ENCODE measurements around the gene TMPRSS7. TPM values are rescaled to one million over a fixed set of nuclear protein-coding genes. Genes with fewer than 3 reads are reported as not detected.

Gene TMPRSS7
- total RNA-seq, 1 donor = not detected

DNA sequence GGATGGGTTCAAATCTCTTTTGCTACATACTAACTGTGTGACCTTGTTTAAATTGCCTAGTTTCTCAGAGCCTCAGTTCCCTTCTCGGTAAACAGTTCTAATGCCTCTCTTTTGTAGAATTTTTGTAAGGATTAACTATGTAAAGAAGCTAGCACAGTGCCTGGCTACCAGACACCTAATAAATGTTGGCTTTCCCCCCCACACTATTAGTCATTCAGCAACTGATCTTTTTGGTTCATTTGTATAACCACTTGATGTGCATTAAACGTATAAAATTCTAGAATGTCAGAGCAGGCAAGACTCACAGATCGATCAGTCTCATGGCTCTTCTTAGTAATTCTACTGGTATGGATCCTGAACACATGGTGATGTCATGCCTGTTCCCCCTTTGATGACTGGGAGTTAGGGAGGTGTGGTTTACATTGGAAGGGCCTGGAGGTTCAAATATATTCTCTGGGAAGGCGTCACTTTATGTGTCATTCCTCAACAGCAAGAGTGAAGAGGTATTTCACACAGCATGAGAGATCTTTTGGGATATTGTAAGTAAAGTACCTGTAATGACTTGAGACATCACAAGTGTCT lies 29.4 kb upstream of the TMPRSS7 start:
- Histone ChIP-seq H3K27me3 (ENCODE audit: insufficient read depth, low read length) (peaks cover 7% of the 10 kb centered on the region), H3K9me3 (ENCODE audit: low read depth, low read length) (no peaks in the 10 kb centered on the region), H3K4me3 (ENCODE audit: low read length) (no peak overlapping the region), H3K4me1 (ENCODE audit: insufficient read depth, low read length) (peaks cover 6% of the 10 kb centered on the region)

DNA sequence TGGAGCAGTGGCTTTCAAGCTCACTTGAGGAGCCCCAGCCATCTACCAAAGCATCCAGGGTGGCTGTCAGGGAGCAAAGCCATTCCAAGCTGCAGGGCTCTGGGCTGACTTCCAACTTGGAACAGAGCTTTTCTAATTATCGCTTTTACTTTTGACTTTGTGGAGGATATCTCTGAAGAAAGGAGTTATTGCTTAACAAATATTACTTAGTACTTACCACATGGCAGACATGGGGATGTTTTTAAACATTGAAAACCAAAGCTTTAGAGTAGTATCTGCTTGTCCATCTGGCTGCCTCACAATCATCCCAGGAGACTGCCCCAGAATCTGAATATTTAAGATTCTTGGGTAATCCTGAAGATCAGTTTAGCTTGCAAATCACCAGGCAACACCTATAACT lies 26.9 kb upstream of the TMPRSS7 start:
- no peaks in the 10 kb centered on the region for H3K27me3 ChIP-seq (ENCODE audit: insufficient read depth, low read length)
- no peak overlapping the region for H3K4me3 ChIP-seq (ENCODE audit: low read length)
- H3K4me1 ChIP-seq (ENCODE audit: insufficient read depth, low read length) = peaks cover 2% of the 10 kb centered on the region

DNA sequence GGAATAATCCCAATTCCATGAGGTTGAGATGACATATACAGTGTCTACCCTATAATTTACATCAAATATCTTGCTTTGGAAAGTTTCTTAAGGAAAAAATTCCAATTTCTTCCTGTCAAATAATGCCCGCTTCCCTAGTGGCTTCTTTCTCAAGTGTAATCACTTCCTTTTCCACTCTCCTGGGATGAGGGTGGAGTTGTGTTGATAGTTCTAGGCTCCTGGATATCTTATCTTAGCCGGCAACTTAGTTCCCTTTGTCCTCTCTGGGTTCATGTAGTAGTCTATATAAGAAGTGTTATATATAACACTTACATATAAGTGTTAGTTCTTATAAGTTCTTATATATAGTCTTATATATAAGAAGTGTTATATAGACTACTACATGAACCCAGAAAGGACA lies 24.9 kb upstream of the TMPRSS7 start:
- Histone ChIP-seq H3K4me1 (ENCODE audit: insufficient read depth, low read length) (peaks cover 12% of the 10 kb centered on the region), H3K27me3 (ENCODE audit: insufficient read depth, low read length) (no peaks in the 10 kb centered on the region), H3K4me3 (ENCODE audit: low read length) (no peak overlapping the region), H3K9me3 (ENCODE audit: low read depth, low read length) (no peaks in the 10 kb centered on the region)

More for the DNA sequence above, 26.9 kb upstream of the TMPRSS7 start:
- H3K9me3 ChIP-seq (ENCODE audit: low read depth, low read length) = no peaks in the 10 kb centered on the region

DNA sequence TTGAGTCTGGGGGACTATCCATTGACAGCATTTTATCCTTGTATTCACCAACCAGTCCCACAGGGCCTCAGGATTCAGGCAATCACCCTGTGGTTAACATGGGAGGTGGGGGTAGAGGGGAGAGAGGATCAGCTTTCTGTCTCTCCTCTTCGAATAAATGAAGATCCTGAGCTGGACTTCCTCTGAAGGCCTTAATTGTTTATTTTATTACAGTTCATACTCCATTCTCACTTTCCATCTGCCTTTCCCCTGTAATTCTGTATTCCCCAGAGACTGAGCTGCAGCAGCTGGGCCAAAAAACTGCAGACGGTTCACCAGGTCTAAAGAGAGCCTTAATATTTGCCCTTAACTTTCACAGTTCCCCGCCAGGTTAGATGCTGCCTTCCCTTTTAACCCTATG lies 23.9 kb upstream of the TMPRSS7 start:
- peaks cover 12% of the 10 kb centered on the region for H3K4me1 ChIP-seq (ENCODE audit: insufficient read depth, low read length)
- no peaks in the 10 kb centered on the region for H3K27me3 ChIP-seq (ENCODE audit: insufficient read depth, low read length)
- H3K9me3 ChIP-seq (ENCODE audit: low read depth, low read length) = no peaks in the 10 kb centered on the region
- H3K4me3 ChIP-seq (ENCODE audit: low read length) = no peak overlapping the region

DNA sequence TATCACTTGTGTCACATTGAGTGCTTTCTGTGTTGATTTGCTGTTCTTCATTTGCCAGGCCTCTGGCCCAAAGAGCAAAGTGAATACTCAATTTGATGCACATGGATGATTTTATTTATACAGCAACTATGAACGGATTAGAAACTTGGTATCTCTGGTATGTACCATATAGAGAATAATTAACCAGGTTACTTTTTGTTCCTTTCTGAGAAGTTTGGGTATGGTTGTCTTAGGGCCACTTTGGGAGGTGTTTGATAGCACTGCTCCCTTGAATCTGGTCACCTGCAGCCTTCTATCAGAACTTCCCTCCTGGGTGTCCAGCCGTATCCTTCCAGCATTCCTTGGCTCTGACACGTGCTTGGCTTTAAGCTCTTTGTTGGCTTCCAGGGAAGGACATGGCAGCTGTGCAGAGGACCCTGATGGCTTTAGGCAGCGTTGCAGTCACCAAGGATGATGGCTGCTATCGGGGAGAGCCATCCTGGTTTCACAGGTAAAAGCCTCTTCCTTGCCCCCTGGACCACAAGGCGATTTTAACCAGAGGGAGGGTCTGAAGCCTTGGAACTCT lies 23.1 kb upstream of the TMPRSS7 start:
- Histone ChIP-seq H3K9me3 (ENCODE audit: low read depth, low read length) (no peaks in the 10 kb centered on the region), H3K4me1 (ENCODE audit: insufficient read depth, low read length) (peaks cover 12% of the 10 kb centered on the region), H3K4me3 (ENCODE audit: low read length) (no peak overlapping the region), H3K27me3 (ENCODE audit: insufficient read depth, low read length) (no peaks in the 10 kb centered on the region)

DNA sequence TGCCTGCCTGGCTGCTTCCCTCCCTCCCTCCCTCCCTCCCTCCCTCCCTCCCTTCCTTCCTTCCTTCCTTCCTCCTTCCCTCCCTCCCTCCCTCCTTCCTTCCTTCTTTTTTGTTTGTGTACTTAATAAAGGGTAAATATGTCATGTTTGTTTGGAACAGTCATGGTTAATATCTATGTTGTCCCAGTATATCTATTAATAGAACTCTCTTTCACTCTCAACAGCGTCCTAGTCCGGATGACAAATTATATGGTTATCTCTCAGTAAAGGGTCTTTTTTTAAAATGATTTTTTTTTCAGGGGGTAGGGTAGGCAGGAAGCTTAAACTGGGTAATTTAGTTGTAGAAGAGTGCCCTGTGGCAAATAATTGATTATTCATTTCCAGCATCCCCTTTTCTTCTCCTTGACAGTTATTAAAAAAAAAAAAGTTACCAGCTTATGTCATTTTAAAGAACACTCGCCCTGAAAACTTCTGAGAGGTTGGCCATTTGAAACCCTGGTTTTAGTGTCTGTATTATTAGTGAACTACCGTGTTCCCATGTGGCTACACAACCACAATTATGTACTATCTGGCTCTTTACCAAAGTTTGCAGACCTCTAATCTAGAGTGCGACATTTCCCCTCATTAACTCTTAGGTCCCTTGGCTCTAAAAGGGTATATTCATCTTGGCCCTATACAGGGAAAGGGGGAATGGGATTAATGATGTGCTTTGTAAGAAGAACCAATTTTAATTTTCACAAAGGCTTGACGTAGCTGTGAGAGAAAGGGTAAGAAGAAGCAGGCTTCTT lies 22.1 kb upstream of the TMPRSS7 start:
- H3K4me1 ChIP-seq (ENCODE audit: insufficient read depth, low read length) = peaks cover 12% of the 10 kb centered on the region

DNA sequence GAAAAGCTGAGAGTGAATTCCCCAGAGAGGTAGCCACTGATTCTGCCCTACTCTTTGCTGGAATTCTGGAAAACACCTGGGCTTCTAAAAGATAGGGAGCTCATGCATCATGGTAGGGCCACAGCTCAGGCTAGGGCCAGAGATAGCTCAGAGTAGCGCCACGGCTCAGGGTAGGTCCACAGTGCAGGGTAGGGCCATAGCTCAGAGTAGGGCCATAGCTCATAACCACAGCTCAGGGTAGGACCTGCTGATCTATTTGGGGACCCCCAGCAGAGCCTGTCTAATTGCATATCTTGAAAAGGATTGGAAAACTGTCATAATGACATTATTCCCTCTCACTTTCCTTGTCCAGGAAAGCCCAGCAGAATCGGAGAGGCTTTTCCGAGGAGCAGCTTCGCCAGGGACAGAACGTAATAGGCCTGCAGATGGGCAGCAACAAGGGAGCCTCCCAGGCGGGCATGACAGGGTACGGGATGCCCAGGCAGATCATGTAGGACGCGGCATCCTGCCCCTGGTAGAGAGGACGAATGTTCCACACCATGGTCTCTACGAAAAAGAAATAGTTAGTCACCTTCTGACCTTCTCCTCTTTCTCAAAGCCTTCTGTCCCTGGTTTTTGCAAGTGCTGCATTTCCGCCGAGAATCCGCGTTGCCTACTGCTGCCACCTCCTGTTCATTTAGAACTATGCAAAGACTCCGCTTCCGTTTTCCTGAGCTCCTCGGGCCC lies 21.3 kb upstream of the TMPRSS7 start:
- H3K27me3 ChIP-seq (ENCODE audit: insufficient read depth, low read length) = no peaks in the 10 kb centered on the region
- no peaks in the 10 kb centered on the region for H3K9me3 ChIP-seq (ENCODE audit: low read depth, low read length)
- H3K4me1 ChIP-seq (ENCODE audit: insufficient read depth, low read length) = peaks cover 12% of the 10 kb centered on the region
- H3K4me3 ChIP-seq (ENCODE audit: low read length) = no peak overlapping the region

More for the DNA sequence above, 22.1 kb upstream of the TMPRSS7 start:
- Histone ChIP-seq H3K27me3 (ENCODE audit: insufficient read depth, low read length) (no peaks in the 10 kb centered on the region), H3K4me3 (ENCODE audit: low read length) (no peak overlapping the region), H3K9me3 (ENCODE audit: low read depth, low read length) (no peaks in the 10 kb centered on the region)

DNA sequence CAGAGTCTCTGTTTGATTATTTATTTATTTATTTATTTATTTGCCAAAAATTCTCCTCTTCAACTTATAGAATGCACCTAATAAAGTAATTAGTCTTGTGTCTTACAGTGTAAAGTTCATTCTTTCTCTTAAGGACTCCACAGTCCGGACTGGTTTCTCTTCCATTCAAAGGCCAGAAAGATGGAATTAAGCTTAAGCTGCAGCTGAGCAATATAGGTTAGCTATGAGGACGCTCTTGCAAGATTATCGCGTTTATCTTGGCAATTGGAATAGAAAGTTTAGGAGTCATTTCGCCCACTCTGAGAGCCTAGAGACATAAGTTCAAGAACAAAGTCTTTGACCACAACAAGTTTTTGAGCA lies 20.8 kb upstream of the TMPRSS7 start:
- no peaks in the 10 kb centered on the region for H3K9me3 ChIP-seq (ENCODE audit: low read depth, low read length)
- peaks cover 12% of the 10 kb centered on the region for H3K4me1 ChIP-seq (ENCODE audit: insufficient read depth, low read length)
- H3K4me3 ChIP-seq (ENCODE audit: low read length) = no peak overlapping the region
- H3K27me3 ChIP-seq (ENCODE audit: insufficient read depth, low read length) = no peaks in the 10 kb centered on the region

DNA sequence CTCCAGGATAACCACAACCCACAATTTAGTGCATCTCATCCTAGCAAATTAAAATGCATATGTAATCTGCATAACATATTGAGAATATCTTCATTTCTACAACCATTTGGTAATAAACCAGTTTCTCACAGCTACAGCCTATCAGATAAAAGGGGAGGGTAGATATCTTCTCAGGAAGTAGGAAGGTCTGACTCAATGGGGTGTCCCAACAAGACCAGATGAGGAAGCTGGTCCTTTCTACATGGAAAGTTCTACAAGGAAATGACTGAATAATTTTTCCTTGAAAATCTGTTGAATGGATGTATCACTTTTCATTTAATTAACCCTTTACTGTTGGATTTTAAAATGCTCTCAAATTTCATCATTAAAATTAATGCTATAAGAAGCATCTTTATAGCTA lies 17.4 kb upstream of the TMPRSS7 start:
- Histone ChIP-seq H3K4me1 (ENCODE audit: insufficient read depth, low read length) (peaks cover 12% of the 10 kb centered on the region), H3K9me3 (ENCODE audit: low read depth, low read length) (no peaks in the 10 kb centered on the region), H3K27me3 (ENCODE audit: insufficient read depth, low read length) (no peaks in the 10 kb centered on the region), H3K4me3 (ENCODE audit: low read length) (no peak overlapping the region)

DNA sequence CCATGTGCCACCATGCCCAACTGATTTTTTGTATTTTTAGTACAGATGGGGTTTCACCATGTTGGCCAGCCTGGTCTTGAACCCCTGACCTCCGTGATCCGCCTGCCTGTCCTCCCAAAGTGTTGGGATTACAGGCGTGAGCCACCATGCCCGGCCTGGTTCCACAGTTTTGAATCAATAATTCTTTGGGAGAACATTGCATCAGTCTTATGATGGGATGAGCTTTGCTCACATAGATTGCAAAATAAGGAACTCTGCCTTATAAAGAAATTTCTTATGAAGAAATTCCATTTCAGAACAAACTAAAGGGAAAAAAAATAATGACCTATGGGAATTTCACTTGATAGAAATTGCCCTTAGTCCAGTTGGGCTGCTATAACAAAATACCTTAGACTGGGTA lies 15.8 kb upstream of the TMPRSS7 start:
- H3K9me3 ChIP-seq (ENCODE audit: low read depth, low read length) = no peaks in the 10 kb centered on the region
- H3K27me3 ChIP-seq (ENCODE audit: insufficient read depth, low read length) = no peaks in the 10 kb centered on the region
- H3K4me3 ChIP-seq (ENCODE audit: low read length) = no peak overlapping the region
- H3K4me1 ChIP-seq (ENCODE audit: insufficient read depth, low read length) = peaks cover 7% of the 10 kb centered on the region

DNA sequence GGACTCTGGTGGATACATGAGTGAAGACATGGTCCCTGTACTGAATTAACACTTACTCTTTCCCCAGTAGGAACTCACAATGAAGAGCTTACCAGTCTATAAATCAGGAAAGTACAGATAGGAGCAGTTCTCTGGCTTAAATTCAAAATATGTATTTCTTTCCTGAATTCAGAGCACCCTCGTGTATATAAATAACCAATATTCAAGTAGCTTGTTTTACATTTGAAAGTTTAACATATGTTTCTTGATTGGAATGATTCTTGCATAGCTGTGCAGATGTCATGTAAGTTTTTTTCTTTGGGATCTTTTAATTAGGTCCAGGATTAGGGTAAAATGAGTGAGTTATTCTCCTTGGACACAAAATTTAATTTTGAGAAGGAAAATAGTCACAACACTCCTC lies 14.8 kb upstream of the TMPRSS7 start:
- Histone ChIP-seq H3K4me1 (ENCODE audit: insufficient read depth, low read length) (no peaks in the 10 kb centered on the region), H3K9me3 (ENCODE audit: low read depth, low read length) (no peaks in the 10 kb centered on the region), H3K4me3 (ENCODE audit: low read length) (no peak overlapping the region), H3K27me3 (ENCODE audit: insufficient read depth, low read length) (no peaks in the 10 kb centered on the region)

DNA sequence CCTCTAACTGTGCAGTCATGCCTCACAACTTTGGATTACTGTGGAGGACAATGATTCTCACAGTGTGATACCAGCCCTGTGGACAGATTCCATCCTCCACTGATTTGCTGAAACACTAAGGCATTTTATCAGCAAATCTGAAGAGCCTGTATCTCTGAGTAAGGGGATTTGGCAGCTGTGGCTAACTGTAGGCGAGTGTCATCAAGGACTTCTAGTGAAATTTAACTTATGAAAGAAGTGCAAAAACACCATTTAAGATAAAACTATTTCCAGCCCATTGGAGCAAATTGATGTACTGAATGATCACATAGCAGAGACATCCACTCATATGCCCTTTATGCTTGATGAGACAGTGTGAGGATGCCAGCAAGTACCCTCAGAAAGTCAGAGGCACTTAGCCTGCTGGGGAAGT lies 13.9 kb upstream of the TMPRSS7 start:
- no peak overlapping the region for H3K4me3 ChIP-seq (ENCODE audit: low read length)
- H3K9me3 ChIP-seq (ENCODE audit: low read depth, low read length) = no peaks in the 10 kb centered on the region
- no peaks in the 10 kb centered on the region for H3K4me1 ChIP-seq (ENCODE audit: insufficient read depth, low read length)
- H3K27me3 ChIP-seq (ENCODE audit: insufficient read depth, low read length) = no peaks in the 10 kb centered on the region

DNA sequence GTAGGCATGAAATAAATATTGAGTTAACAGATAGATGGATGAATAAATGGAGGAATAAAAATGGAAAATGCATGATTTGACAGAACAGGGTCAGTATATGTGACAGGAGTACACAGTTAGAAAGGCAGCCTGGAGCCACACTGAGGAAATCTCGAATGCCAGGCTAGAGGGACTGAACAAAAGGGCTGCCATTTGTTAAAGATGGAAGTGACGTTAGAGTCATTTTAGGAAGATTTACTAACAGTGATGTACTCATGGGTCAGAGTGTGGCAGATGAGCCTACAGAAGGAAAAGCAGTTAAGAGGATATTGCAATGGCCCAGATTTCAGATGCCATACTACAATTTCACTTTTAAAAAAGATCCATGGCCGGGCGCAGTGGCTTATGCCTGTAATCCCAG lies 7.4 kb upstream of the TMPRSS7 start:
- no peaks in the 10 kb centered on the region for H3K27me3 ChIP-seq (ENCODE audit: insufficient read depth, low read length)
- H3K4me3 ChIP-seq (ENCODE audit: low read length) = no peak overlapping the region
- H3K9me3 ChIP-seq (ENCODE audit: low read depth, low read length) = no peaks in the 10 kb centered on the region
- no peaks in the 10 kb centered on the region for H3K4me1 ChIP-seq (ENCODE audit: insufficient read depth, low read length)

DNA sequence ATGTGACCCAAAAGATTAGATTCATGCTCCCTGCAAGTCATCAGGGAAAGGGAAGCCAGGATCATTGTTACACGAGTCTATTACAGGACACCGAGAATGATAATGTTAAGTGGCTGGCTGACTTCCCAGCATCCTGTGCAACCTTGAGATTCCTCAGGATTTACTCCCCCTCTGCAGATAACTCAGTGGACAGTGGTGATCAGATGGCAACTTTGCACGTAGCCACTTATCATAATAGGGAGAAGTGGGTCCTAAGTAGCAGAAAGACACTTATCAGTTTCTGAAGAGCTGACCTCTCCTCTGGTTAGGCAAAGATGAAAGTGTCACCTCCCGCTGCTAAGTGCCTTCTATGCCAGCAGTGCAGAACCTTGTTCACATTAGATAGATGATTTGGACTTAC lies 6.7 kb upstream of the TMPRSS7 start:
- H3K27me3 ChIP-seq (ENCODE audit: insufficient read depth, low read length) = no peaks in the 10 kb centered on the region
- H3K4me1 ChIP-seq (ENCODE audit: insufficient read depth, low read length) = no peaks in the 10 kb centered on the region
- H3K4me3 ChIP-seq (ENCODE audit: low read length) = no peak overlapping the region
- no peaks in the 10 kb centered on the region for H3K9me3 ChIP-seq (ENCODE audit: low read depth, low read length)

DNA sequence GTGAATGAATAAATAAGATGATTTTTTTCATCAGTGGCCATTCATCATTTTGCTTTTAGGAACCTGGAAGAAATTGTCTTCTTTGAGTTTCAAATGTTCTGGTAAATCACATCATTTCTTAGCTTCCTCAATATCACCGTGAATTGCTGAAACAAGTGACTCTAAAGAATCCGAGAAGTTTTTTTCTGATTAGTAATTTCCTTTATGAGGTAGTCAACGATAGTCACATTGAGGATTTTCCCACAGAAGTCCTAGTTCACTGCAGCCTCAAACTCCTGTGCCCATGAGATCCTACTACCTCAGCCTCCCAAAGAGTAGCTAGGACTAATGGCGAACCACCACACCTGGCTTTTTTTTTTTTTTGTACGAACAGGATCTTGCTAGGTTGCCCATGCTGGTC lies 3.6 kb upstream of the TMPRSS7 start:
- no peaks in the 10 kb centered on the region for H3K4me1 ChIP-seq (ENCODE audit: insufficient read depth, low read length)
- H3K27me3 ChIP-seq (ENCODE audit: insufficient read depth, low read length) = no peaks in the 10 kb centered on the region
- H3K4me3 ChIP-seq (ENCODE audit: low read length) = no peak overlapping the region
- H3K9me3 ChIP-seq (ENCODE audit: low read depth, low read length) = no peaks in the 10 kb centered on the region

Measured in mononuclear cell (primary cell).